ENCODE results near the gene FNDC4. TPM values are rescaled to one million over a fixed set of nuclear protein-coding genes. Genes with fewer than 3 reads are reported as not detected.

Gene FNDC4
- total and polyA plus RNA-seq, 10 donors: 2.6 to 10.9 (median 6.8) TPM

DNA sequence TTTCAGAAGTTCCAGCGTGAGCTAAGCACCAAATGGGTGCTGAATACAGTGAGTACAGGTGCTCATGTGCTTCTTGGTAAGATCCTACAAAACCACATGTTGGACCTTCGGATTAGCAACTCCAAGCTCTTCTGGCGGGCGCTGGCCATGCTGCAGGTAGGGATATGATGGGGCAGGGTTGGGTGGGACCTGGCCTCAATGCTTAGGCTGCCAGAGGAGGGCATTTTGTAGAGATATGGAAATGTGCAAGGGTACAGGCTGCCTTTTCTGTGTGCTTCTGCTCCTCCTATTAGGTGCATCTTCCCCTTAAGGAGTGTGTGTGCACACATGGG is 23.7 kb upstream of the FNDC4 start:
- no peak overlapping the region for H3K4me3 ChIP-seq
- intact Hi-C loops (cut with DNase I; ENCODE audit: low total_unique reads): no loop called here
- no peak overlapping the region for H3K27ac ChIP-seq
- WGBS, 5 donors: 80 to 91% (median 87%) methylated on average over 4 of the region's 4 CpGs
- no peak for DNase-seq
- H3K36me3 ChIP-seq: no peaks in the 10 kb centered on the region
- no peaks in the 10 kb centered on the region for H3K4me1 ChIP-seq
- TF ChIP-seq POLR2AphosphoS5 (IDR thresholded peaks at IDR 0.05) (no peak), POLR2A (IDR thresholded peaks at IDR 0.05) (no peak)
- TF ChIP-seq, protein P1, sequence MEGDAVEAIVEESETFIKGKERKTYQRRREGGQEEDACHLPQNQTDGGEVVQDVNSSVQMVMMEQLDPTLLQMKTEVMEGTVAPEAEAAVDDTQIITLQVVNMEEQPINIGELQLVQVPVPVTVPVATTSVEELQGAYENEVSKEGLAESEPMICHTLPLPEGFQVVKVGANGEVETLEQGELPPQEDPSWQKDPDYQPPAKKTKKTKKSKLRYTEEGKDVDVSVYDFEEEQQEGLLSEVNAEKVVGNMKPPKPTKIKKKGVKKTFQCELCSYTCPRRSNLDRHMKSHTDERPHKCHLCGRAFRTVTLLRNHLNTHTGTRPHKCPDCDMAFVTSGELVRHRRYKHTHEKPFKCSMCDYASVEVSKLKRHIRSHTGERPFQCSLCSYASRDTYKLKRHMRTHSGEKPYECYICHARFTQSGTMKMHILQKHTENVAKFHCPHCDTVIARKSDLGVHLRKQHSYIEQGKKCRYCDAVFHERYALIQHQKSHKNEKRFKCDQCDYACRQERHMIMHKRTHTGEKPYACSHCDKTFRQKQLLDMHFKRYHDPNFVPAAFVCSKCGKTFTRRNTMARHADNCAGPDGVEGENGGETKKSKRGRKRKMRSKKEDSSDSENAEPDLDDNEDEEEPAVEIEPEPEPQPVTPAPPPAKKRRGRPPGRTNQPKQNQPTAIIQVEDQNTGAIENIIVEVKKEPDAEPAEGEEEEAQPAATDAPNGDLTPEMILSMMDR (IDR thresholded peaks at IDR 0.05 in 8 of 11, conservative IDR thresholded peaks at IDR 0.05 in 3 of 11): no peak
- H3K9me3 ChIP-seq: no peaks in the 10 kb centered on the region
- peaks cover 0 to 17% (median 0%) of the 10 kb centered on the region in 7 donors for H3K27me3 ChIP-seq (replicated peaks in 1 of 7)

DNA sequence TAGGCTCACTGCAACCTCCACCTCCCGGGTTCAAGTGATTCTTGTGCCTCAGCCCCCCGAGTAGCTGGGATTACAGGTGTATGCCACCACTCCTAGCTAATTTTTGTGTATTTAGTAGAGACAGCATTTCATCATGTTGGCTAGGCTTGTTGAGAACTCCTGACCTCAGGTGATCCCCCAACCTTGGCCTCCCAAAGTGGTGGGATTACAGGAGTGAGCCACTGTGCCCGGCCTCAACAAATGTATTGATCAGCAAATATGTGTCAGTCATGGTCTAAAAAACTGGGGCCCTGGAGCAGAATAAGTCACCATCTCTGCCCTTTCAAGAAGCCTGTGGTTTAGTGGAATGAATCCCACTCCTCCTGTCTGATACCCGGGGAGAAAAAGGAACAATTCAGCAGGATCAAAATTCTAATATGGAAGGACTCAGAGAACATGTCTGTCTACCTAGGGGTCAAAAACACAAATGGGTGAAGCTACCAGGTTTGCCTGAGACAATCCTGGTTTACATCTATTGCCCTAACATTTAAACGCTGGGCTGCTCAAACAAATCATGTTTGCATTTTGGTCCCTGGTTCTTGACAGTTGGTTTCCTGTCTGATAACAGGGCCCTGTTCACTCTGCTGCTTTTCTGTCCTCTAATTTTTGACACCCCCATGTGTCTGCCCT is 23.2 kb upstream of the FNDC4 start:
- DNase-seq: no peak
- H3K4me1 ChIP-seq: no peaks in the 10 kb centered on the region
- no peaks in the 10 kb centered on the region for H3K36me3 ChIP-seq
- no peaks in the 10 kb centered on the region for H3K9me3 ChIP-seq
- H3K4me3 ChIP-seq: no peak overlapping the region
- TF ChIP-seq, protein P1 (IDR thresholded peaks at IDR 0.05 in 8 of 11, conservative IDR thresholded peaks at IDR 0.05 in 3 of 11): no peak
- TF ChIP-seq POLR2A (IDR thresholded peaks at IDR 0.05): no peak
- no peak for TF ChIP-seq POLR2AphosphoS5 (IDR thresholded peaks at IDR 0.05)
- peaks cover 0 to 15% (median 0%) of the 10 kb centered on the region in 7 donors for H3K27me3 ChIP-seq (replicated peaks in 1 of 7)
- H3K27ac ChIP-seq: no peak overlapping the region
- 79 to 87% (median 84%) methylated on average over 5 of the region's 5 CpGs for WGBS, 5 donors
- intact Hi-C loops (cut with DNase I; ENCODE audit: low total_unique reads): no loop called here

- H3K4me3 ChIP-seq: no peak overlapping the region
- WGBS, 5 donors: 56 to 63% (median 60%) methylated on average over 6 of the region's 6 CpGs
- no peaks in the 10 kb centered on the region for H3K36me3 ChIP-seq
- H3K4me1 ChIP-seq: no peaks in the 10 kb centered on the region
- DNase-seq: no peak
- peaks cover 0 to 7% (median 0%) of the 10 kb centered on the region in 7 donors for H3K27me3 ChIP-seq (replicated peaks in 1 of 7)
- intact Hi-C loops (cut with DNase I; ENCODE audit: low total_unique reads): no loop called here
- TF ChIP-seq POLR2A (IDR thresholded peaks at IDR 0.05): no peak
- TF ChIP-seq, protein P1 (IDR thresholded peaks at IDR 0.05 in 8 of 11, conservative IDR thresholded peaks at IDR 0.05 in 3 of 11): no peak
- TF ChIP-seq POLR2AphosphoS5 (IDR thresholded peaks at IDR 0.05): no peak
- H3K9me3 ChIP-seq: no peaks in the 10 kb centered on the region
- no peak overlapping the region for H3K27ac ChIP-seq
These were observed 14.3 kb upstream of the FNDC4 start for GRCh38 chr2:27509326-27509725.

- intact Hi-C loops (cut with DNase I; ENCODE audit: low total_unique reads): no loop called here
- Histone ChIP-seq H3K27ac (no peak overlapping the region), H3K4me3 (no peak overlapping the region), H3K4me1 (no peaks in the 10 kb centered on the region), H3K27me3 (replicated peaks in 1 of 7) (peaks cover 0 to 7% (median 0%) of the 10 kb centered on the region in 7 donors), H3K9me3 (no peaks in the 10 kb centered on the region), H3K36me3 (no peaks in the 10 kb centered on the region)
- 63 to 79% (median 67%) methylated on average over 4 of the region's 4 CpGs for WGBS, 5 donors
- TF ChIP-seq POLR2AphosphoS5 (IDR thresholded peaks at IDR 0.05) (no peak), POLR2A (IDR thresholded peaks at IDR 0.05) (no peak)
- TF ChIP-seq, protein P1 (IDR thresholded peaks at IDR 0.05 in 8 of 11, conservative IDR thresholded peaks at IDR 0.05 in 3 of 11): no peak
- no peak for DNase-seq
These were observed 12.3 kb upstream of the FNDC4 start for GRCh38 chr2:27507293-27507692.

Data from spleen (tissue), 11 donors.